ENCODE results near the gene FBXO10.

Gene FBXO10

GRCh38 chr9:37592108-37592951, 16.1 kb upstream of the FBXO10 start, which contains the start of gene TOMM5:
TOMM5 (minus strand) TSS chr9:37592597; CDS start chr9:37592532, 65 bp downstream.
- DNase-seq = peak; percentile 76

- DNase-seq = no peak
These were observed 11.3 kb upstream of the FBXO10 start for GRCh38 chr9:37587521-37587920.

- no peak for DNase-seq
These were observed 7.4 kb upstream of the FBXO10 start for GRCh38 chr9:37583522-37584121.

- DNase-seq = no peak
These were observed 6.5 kb upstream of the FBXO10 start for GRCh38 chr9:37582548-37583157.

- DNase-seq = no peak
These were observed 667 bp downstream of the FBXO10 start for GRCh38 chr9:37575511-37575914.

GRCh38 chr9:37575001-37575400, 1.2 kb downstream of the FBXO10 start:
- no peak for DNase-seq

- peak; percentile 77 for DNase-seq
These were observed 1.9 kb downstream of the FBXO10 start for GRCh38 chr9:37574241-37574721.

- no peak for DNase-seq
These were observed 4.9 kb downstream of the FBXO10 start for GRCh38 chr9:37571282-37571681.

- no peak for DNase-seq
These were observed 9.5 kb downstream of the FBXO10 start for GRCh38 chr9:37566716-37567115.

- DNase-seq = no peak
These were observed 10.2 kb downstream of the FBXO10 start for GRCh38 chr9:37565661-37566618.

GRCh38 chr9:37564916-37565315, 11.3 kb downstream of the FBXO10 start:
- DNase-seq = no peak

GRCh38 chr9:37563806-37564513, 12.2 kb downstream of the FBXO10 start:
- no peak for DNase-seq

GRCh38 chr9:37562826-37563225, 13.4 kb downstream of the FBXO10 start:
- DNase-seq = no peak

- no peak for DNase-seq
These were observed 14.5 kb downstream of the FBXO10 start for GRCh38 chr9:37561682-37562081.

- DNase-seq = no peak
These were observed 16.2 kb downstream of the FBXO10 start for GRCh38 chr9:37559855-37560592.

GRCh38 chr9:37559125-37559524, 17.1 kb downstream of the FBXO10 start:
- no peak for DNase-seq

GRCh38 chr9:37555786-37556185, 20.4 kb downstream of the FBXO10 start:
- no peak for DNase-seq

- DNase-seq = no peak
These were observed 21.9 kb downstream of the FBXO10 start for GRCh38 chr9:37554318-37554717.

GRCh38 chr9:37551888-37552287, 24.3 kb downstream of the FBXO10 start:
- DNase-seq = no peak

GRCh38 chr9:37551468-37551867, 24.7 kb downstream of the FBXO10 start:
- no peak for DNase-seq

- DNase-seq = no peak
These were observed 25.4 kb downstream of the FBXO10 start for GRCh38 chr9:37550781-37551180.
